Osteocyte (in vitro differentiated cells): ENCODE results near the gene GPC6. TPM values are rescaled to one million over a fixed set of nuclear protein-coding genes. Genes with fewer than 3 reads are reported as not detected.

Experiments
- DNase-seq: peaks from one replicate; pipeline ENCODE4 v3.0.0; 2021; ENCODE audit warnings: mixed read lengths; ENCODE audit not compliant: unreplicated experiment; ENCODE audit errors: extremely low spot score
- H3K27ac Mint-ChIP-seq: one replicate; pipeline ENCODE4 v1.8.0; 2021; ENCODE audit warnings: mild to moderate bottlenecking, mixed read lengths; ENCODE audit not compliant: unreplicated experiment
- H3K27me3 Mint-ChIP-seq: one replicate; pipeline ENCODE4 v1.8.0; 2021; ENCODE audit warnings: mixed read lengths; ENCODE audit not compliant: unreplicated experiment
- H3K36me3 Mint-ChIP-seq: one replicate; pipeline ENCODE4 v1.8.0; 2021; ENCODE audit warnings: mixed read lengths; ENCODE audit not compliant: unreplicated experiment
- H3K4me1 Mint-ChIP-seq: one replicate; pipeline ENCODE4 v1.8.0; 2021; ENCODE audit warnings: mixed read lengths; ENCODE audit not compliant: unreplicated experiment
- H3K4me3 Mint-ChIP-seq: one replicate; pipeline ENCODE4 v1.8.0; 2021; ENCODE audit warnings: mild to moderate bottlenecking, moderate library complexity, mixed read lengths; ENCODE audit not compliant: unreplicated experiment
- H3K9me3 Mint-ChIP-seq: one replicate; pipeline ENCODE4 v1.8.0; 2021; ENCODE audit warnings: mixed read lengths; ENCODE audit not compliant: unreplicated experiment
- CTCF ChIP-seq: fragments of 200-600 bp; sonication (generic); IDR thresholded peaks from 2 replicates; pipeline ENCODE4 v1.5.0; 2021; ENCODE audit warnings: antibody characterized with exemption, mild to moderate bottlenecking, moderate library complexity
- total RNA-seq: library from RNA; stranded (reverse); gene quantifications from 2 replicates; pipeline ENCODE4 v1.2.1, GENCODE V29; 2021

The GPC6 gene
- total RNA-seq, 1 donor from 2014 or later, result 125 TPM

- Mint-ChIP-seq H3K4me3 (no peak overlapping the region), H3K27ac (no peak overlapping the region), H3K4me1 (peaks cover 22% of the 10 kb centered on the region), H3K36me3 (peaks cover 5% of the 10 kb centered on the region), H3K9me3 (no peaks in the 10 kb centered on the region), H3K27me3 (no peaks in the 10 kb centered on the region)
- no peak for TF ChIP-seq CTCF
- no peak for DNase-seq
Measured at GRCh38 chr13:93818345-93818744, 591.7 kb downstream of the GPC6 start.

DNA sequence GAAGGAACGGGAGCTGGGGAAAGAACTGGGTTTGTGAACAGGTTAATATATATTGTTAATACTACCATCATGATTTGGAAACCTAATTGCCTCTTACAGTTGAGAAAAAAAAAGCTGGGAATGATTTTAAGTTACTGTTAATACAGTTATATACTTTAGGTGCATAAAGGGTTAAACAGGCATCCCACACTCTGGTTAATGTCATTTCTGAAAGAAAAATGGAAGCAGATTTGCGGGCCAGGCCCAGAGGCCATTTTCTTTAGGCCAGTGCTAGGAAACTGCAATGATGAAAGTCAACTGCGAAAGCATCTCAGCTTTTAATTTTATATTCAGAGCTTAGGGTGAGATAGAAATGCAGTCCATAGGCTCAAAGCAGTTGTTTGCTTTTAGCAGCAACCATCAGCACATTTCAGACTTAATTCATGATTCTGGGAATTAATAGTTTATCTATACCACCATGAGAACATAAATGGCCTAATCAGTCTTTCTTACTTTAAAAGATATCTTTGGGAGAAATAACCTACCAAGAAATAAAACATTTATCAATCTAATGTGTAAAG is 592.8 kb downstream of the GPC6 start:
- Mint-ChIP-seq H3K36me3 (peaks cover 5% of the 10 kb centered on the region), H3K4me1 (peaks cover 23% of the 10 kb centered on the region), H3K27ac (no peak overlapping the region), H3K27me3 (no peaks in the 10 kb centered on the region), H3K9me3 (no peaks in the 10 kb centered on the region), H3K4me3 (no peak overlapping the region)
- DNase-seq, result no peak
- no peak for TF ChIP-seq CTCF

DNA sequence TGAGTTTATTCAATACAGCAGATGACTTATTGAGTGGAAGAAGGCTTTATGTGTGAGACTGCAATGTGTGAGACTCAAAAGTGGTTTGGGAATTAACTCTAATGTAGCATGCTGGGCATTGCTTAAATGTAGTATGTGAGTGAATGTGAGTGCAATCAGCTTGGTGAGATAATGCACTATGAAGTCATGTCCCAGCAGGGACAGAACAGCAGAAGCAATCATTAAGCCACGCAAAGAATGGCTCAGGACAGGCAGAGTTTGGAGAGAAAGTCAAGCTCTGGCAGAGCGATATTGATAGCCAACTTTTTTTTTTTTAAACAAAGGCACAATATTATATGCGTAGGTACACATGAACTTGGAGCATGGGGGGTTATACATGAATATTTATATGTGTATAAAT is 597.7 kb downstream of the GPC6 start:
- Mint-ChIP-seq H3K4me3 (no peak overlapping the region), H3K27me3 (no peaks in the 10 kb centered on the region), H3K9me3 (no peaks in the 10 kb centered on the region), H3K4me1 (peaks cover 19% of the 10 kb centered on the region), H3K36me3 (no peaks in the 10 kb centered on the region), H3K27ac (no peak overlapping the region)
- DNase-seq, result no peak
- no peak for TF ChIP-seq CTCF

GRCh38 chr13:93834051-93834450 is 607.4 kb downstream of the GPC6 start:
- Mint-ChIP-seq H3K27me3 (no peaks in the 10 kb centered on the region), H3K27ac (no peak overlapping the region), H3K4me3 (no peak overlapping the region), H3K4me1 (no peaks in the 10 kb centered on the region), H3K9me3 (peaks cover 4% of the 10 kb centered on the region), H3K36me3 (peaks cover 10% of the 10 kb centered on the region)
- no peak for TF ChIP-seq CTCF
- no peak for DNase-seq

DNA sequence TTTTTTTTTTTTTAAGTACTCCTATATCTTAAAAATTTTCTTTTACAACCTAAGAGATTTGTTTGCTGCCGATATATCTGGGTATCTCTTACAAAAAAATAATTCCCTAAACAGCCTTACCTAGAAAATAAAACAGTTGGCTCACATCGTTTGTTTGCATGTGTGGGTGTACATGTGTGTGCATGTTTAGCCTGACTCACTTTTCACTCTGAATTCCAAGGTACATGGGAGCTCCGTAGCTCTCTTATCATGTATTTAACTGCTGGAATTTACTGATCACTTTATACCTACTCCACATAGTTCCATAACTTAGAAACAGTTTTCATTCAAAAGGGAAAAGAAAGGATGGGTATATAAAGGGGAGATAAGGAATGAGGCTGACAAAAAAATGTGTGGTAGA is 616.5 kb downstream of the GPC6 start:
- Mint-ChIP-seq H3K36me3 (peaks cover 10% of the 10 kb centered on the region), H3K4me3 (no peak overlapping the region), H3K27me3 (no peaks in the 10 kb centered on the region), H3K4me1 (peaks cover 27% of the 10 kb centered on the region), H3K27ac (peak overlapping the region; percentile 38), H3K9me3 (no peaks in the 10 kb centered on the region)
- no peak for TF ChIP-seq CTCF
- no peak for DNase-seq
